Left renal pelvis (tissue), 4 donors: Measurements from ENCODE around the gene CENPX. TPM values are rescaled to one million over a fixed set of nuclear protein-coding genes. Genes with fewer than 3 reads are reported as not detected.
"Not testable (repeated sequence)": the region's sequence is repeated elsewhere in the genome, so short reads cannot be mapped to it uniquely, and the experiment has no call there.

ENCODE experiments used
- DNase-seq, 4 donors: peaks; one replicate each; pipeline ENCODE4 v3.0.0-alpha.2; 2013; ENCODE audit warnings: low read depth in 4 of 4, low spot score in 3 of 4
- polyA plus RNA-seq, 4 donors: library from polyadenylated mRNA; unstranded; fragments of 120-200 nt; gene quantifications; one replicate each; pipeline ENCODE4 v1.2.1, GENCODE V29; 2013; ENCODE audit not compliant: insufficient read length in 4 of 4

CENPX gene
- polyA plus RNA-seq, 4 donors, result 32.0 to 50.3 (median 34.4) TPM

DNA sequence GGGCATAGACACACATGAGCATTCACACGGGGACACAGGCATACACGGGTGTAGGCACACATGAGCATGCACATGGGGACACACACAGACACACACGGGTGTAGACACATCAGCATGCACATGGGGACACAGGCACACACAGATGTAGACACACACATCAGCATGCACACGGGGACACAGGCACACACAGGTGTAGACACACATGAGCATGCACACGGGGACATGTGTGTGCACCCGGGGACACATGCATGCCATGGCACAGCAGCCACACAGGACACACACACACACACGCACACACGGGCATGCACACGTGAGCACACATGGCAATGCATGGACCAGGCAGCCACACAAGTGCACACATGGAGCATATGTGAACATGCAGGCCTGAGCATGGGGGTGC is 20.0 kb upstream of the CENPX start:
- DNase-seq, result no peak

DNA sequence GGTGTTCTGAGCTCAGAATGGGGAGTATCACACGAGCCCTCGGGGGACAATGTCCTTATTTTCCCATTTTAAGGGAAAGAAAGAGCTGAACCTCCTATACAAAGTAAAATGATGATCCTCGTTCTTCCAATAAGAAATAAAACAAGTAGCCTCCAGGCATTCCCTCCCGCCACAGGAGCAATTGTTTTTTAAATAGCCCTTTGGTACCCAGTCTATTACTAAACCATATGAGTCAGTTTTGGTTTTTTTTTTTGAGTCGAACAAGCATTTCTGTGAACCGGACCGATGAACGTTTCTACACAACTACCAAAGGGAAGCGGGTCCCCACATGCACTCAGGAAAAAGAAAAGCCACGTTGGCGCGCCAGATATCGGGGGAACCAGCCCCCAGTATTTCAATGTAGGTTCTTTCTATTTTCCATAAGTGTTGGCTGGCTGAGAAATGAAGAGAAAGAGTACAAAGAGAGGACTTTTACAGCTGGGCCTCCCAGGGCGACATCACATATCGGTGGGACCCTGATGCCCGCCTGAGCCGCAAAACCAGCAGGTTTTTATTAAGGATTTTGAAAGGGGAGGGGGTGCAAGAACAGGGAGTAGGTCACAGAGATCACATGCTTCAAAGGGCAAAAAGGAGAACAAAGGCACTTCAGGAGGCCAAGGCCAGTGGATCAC is 18.6 kb upstream of the CENPX start:
- DNase-seq, result no peak

DNA sequence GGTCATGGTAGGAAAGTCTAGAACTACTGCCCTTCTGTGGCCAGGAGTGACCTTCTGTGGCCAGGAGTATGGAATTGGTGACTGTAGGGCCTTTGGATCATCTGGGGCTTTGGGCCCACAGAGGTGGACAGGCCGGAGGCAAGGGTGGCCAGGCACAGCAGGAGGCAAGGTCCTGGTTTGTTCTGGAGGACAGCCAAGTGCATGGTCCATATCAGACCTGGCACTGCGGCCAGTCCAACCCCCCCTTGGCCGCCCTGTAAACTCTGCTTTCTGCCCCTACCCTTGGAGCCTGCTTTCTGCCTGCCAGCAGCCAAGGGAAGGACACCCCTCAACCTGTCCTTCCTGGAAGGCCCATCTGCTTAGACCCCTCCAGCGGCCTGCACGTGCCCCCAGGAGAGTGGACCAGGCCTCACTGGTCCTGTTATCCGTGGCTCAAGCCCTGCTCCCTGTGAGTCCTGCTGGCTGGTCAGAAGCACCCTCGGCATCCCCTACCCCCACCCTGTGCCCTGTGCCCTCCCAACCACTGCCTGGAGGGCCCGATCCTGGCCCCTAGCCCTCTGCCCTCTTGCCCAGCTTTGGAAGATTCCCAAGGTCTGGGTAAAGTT is 17.1 kb upstream of the CENPX start:
- DNase-seq, result no peak

DNA sequence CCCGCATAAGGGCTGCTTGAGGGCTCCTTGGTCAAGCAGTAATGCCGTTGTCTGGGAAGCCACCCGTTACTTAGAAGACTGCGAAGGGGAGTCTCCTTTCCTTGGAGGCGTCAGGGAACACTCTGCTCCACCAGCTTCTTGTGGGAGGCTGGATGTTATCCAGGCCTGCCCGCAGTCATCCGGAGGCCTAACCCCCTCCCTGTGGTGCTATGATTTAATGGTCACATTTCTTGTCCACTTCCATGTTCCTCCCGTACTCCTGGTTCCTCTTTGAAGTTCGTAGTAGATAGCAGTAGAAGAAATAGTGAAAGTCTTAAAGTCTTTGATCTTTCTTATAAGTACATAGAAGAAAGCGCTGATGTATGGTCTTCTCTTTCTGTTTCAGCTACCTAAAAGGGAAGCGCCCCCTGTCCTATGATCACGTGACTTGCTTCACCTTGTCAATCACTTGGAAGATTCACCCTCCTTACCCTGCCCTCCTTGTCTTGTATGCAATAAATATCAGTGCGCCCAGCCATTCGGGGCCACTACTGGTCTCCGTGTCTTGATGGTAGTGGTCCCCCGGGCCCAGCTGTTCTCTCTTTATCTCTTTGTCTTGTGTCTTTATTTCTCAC is 16.2 kb upstream of the CENPX start:
- DNase-seq, result not testable (repeated sequence)

DNA sequence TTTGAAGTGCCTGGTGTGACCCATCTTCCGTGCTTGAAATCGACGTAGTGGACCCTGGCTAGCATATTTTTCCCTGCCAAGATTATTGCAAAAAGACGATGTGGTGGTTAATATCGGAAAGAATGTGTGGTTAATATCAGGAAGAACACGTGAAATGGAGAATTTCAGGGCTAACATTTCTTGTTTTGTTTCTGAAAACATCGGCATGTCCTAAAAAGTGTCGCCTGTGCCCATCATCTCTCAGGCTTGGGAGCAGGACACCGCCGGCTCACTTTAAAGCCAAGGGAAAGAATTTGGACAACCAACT is 15.2 kb upstream of the CENPX start:
- no peak for DNase-seq

DNA sequence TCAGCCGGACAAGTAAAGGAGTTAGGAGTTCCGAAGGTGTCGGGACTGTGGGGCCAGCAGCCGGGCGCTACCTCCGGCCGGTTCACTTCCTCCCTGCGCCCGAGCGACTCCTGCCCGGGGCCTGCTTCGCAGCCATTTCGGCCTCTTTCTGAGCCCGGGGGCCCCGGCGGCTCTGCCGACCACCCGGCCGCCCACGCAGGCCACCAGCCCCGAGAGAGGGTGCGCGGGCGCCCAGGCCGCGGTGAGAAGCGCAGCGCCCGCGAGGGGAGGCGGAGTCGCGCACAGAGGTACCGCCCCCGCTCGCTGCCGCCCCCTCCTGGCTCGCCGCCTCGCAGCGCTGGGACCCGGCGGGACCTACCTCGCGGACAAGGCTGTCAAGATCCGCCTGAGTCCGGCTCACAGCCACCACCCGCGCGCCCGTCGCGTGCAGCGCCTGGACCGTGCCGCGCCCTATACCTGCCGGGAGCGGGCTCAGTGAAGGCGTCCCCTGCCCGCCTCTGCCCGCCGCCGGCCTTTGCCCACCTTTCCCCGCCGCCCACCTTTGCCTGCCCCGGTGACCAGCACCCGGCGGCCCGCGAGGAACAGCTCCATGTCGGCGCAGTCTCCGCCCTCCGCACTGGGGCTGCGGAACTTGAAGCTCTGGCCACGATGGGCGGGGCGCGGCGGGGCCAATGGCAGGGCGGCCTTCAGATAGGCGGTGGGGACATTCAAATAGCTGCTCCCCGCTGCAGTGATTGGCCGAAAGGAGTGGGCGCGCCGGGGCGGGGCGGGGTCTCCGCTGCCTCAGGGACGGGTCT is 14.6 kb upstream of the CENPX start, which contains the start of gene DCXR:
Gene DCXR, minus strand, starts transcription at position 606 of the 797 bp plus-strand sequence. Its CDS starts 15 bp downstream, at position 591.
- peak; percentile 88 to 91 (median 90) for DNase-seq

DNA sequence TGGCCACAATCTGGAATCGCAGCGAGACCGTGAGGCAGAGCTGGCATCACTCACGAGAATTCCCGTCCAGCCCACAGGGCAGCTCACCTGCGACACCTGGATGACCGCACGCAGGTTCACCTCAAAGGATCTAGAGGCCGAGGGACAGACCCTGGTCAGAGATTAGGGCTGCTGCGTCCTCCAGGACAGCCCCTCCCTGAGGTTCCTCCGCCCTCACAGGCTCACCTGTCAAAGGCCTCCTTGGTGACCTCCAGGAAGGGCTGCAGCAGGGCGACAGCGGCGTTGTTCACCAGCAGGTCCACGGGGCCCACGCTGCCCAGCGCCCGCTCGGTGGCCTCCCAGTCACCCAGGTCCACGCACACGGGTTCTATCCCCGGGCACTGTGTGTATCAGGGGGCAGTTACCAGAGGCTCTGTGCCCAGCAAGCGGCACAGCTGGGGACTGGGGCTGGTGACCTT is 14.0 kb upstream of the CENPX start:
- DNase-seq, result no peak

DNA sequence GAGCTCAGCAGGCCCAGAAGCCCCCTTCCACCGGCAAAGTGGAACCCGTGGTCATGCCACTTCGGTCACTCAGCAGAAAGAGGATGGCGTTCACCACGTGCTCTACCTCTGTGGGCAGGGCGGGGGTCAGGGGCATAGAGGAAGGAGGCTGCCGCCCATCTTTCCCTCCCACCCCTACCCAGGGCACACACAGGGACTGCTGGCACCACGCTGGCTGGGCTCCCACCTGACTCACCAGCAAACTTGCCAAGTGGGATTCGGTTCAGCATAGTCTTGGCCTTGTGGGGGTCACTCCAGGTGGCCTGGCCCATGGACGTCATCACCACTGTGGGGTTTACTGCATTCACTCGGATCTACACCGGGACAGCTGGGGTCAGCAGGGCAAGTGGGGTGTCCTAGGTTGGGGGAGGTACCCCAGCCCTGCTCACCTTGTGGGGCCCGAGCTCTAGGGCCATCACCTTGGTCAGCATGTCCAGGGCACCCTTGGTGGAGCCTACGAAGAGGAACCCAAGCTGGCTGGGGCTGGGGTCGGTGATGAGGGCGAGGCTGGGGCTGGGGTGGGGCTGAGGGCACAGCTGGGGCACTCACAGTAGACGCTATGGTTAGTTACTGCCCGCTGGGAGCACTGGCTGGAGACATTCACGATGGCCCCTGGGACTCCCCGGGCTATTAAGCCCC is 13.4 kb upstream of the CENPX start:
- DNase-seq, result no peak

DNA sequence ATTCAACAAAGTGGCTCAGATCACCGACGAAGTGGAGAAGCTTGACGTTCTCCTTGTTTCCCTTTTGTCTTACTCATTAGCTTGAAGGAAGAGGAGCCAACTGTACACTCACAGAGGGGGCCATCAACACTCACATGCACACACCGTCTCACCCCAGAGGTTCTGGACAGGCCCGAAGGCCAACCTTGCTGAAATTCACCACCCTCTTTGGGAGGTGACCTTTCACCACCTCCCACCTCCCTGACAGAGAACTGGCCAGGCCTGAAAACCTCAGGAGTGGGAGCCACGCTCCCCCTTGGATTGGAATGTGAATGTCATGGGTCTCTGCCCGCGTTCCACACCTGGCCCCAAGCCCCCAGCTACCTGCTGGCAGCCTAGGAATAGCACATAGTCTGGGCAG is 12.8 kb upstream of the CENPX start:
- DNase-seq, result no peak

DNA sequence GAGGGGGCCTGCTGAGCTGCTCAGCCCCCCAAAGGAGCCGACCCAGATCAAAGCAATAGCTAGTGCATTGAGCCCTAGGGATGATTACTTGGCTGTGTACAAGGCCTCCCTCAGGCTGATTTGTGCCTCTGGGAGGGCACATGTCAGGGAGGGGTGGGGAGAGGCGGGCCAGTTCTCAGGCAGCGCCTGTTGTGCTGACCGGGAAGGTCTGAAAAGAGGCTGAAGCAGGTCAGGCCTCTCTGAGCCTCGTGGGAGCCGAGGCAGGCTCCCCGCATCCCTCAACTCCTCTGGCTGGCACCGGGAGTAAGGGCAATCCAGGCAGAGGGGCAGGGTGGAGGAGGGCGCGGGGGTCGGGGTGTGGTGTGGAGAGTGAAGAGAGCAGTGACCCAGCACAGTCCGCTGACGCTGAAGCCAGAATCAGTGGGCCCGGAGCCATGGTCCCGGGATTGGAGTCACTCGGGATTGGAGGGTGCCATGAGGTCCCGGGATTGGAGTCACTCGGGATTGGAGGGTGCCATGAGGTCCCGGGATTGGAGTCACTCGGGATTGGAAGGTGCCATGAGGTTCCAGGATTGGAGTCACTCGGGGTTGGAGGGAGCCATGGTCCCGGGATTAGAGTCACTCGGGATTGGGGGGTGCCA is 11.8 kb upstream of the CENPX start:
- DNase-seq, result no peak

DNA sequence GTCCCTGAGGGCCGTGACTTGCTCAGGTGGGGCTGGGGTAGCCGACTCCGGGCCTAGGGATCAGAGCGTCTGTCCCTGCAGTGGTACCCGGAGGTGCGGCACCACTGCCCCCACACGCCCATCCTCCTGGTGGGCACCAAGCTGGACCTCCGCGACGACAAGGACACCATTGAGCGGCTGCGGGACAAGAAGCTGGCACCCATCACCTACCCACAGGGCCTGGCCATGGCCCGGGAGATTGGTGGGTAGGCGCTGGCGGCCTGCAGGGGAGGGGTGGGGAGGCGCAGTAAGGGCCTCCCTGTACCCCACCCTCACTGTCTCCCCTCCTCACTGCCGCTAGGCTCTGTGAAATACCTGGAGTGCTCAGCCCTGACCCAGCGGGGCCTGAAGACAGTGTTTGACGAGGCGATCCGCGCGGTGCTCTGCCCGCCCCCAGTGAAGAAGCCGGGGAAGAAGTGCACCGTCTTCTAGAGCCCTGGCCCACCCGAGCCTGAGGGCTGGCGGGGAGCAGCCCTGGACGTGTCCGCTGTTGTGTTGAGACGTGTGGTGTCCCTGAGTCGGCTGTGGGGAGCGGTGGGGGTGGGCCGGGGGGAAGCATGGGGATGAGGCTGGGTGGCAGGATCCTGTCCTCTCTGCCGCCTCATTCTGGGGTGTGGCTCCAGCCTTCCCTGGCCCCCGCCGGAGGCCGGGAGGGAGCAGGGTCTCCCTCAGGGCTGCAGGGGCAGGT is 10.8 kb upstream of the CENPX start:
- no peak for DNase-seq

DNA sequence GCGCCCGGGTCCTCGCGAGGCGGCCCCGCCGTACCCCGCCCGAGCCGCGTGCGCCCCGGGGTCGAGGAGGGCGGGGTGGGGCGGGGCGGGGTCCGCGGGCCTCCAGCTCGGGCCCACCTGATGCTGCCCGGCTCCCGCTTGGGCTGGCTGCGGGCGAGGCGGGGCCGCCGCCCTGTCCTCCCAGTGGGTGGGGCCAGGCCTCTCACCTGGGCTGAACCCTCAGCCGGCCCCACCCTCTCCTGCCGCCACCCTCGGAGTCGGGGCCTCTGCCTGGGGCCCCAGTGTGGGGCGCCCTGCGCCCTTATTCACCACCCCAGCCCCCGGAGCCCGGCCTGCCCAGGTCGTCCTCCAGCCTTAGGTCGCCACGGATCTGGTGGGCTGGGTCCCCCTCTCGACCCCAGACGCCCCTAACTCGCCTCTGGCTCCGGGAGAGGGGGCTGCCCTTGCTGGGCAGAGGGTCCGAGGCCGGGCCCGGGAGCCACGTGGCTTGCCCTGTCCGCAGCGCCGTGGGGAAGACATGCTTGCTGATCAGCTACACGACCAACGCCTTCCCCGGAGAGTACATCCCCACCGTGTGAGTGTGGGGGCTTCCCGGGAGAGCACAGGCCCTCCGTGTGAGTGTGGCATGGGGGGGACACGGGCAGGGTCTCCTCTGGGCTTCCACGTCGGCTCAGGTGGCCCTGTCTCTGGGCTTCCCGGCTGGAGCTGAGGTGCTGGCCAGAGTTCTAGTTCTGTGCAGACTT is 9.4 kb upstream of the CENPX start:
- no peak for DNase-seq

DNA sequence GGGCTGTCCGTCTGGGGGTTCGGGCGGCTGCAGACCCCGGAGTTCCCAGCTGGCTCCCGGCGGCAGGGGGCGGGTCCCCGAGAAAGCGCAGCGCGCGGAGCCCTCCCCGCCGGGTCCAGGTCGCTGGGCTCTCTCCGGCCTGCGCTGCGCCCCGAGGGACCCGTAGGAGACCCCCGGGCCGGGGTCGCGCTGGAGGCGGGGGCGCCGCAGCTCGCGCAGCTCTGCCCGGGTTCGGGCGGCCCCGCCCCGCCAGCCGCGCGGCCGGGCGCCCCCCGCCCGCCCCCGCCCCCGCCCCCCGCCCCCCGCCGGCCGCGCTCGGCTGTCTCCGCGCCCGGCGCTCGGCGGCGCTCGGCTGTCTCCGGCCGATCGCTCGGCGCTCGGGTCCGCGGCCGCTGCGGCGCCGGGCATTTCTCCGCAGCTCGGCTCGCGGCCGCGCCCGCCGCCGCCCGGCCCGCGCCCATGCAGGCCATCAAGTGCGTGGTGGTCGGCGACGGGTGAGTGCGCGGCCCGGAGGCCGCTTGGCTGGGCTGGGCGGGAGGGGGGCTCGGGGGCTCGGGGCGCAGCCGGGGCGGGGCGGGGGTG is 8.7 kb upstream of the CENPX start, which contains the start of gene RAC3:
Gene RAC3, plus strand, starts transcription at position 376 of the 582 bp plus-strand sequence. Its CDS starts 84 bp downstream, at position 460.
- no peak for DNase-seq

DNA sequence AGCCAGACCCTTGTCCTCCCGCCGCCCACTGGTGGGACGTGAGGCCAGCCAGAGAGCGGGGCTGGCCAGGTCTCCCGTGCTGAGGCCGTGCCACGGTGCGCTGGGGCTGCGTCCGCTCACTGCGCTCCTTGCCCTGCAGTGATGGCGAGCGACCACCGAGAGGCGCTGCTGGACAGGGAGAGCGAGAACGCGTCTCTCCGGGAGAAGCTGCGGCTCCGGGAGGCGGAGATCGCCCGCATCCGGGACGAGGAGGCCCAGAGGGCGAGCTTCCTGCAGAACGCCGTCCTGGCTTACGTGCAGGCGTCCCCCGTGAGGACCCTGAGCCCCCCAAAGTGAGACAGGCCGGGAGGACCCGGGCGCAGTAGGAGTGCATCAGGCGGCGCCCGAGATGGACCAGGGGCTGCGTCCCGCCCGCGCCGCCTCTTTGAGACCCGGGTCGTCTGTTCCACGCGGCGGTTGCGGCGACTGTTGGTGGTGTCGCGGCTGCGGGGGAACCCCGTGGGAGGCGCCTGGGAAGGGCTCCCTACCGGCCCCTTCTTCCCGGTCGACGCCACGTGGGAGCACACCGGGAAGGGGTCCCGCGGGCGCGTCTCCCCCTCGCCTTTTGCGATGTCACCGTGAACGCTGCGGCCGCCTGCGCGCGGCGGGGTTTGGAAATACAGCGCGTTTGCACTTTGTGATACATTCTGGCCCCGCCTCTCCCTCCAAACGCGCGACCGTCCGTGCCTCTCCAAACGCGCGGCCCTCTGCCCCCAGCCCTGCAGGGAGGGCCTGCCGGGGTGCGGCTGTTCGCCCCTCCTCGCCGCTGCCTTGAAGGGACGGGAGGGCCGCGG is 8.0 kb upstream of the CENPX start:
- no peak for DNase-seq

DNA sequence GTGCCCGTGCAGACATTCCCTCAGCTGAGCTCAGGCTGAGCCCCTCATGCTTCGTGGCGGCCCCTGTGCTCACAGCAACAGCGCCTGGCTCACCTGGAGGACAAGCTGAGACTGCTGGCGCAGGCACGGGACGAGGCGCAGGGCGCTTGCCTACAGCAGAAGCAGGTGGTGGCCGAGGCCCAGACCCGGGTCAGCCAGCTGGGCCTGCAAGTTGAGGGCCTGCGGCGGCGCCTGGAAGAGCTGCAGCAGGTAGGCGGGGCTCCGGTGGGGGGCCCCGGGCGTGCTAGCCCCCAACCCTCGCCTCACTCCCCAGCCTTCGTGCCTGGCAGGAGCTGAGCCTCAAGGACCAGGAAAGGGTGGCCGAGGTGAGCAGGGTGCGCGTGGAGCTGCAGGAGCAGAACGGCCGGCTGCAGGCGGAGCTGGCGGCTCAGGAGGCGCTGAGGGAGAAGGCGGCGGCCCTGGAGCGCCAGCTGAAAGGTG is 7.4 kb upstream of the CENPX start:
- no peak for DNase-seq

DNA sequence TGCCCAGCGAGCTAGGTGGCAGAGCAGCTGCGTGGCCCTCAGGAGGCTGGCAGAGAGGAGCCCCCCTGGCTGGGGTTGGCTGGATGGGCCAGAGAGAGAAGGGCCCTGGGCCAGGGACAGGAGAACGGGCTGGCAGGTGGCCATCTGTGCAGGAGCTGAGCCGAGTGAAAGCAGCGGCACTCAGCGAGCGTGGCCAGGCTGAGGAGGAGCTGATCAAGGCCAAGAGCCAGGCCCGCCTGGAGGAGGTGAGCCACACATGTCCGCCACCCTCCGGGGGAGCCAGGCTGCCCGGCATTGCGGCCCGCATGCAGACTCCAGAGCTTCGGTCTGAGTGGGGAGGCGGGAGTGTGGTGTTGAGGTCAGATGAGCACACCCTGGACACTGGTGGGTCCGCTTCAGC is 6.7 kb upstream of the CENPX start:
- no peak for DNase-seq

DNA sequence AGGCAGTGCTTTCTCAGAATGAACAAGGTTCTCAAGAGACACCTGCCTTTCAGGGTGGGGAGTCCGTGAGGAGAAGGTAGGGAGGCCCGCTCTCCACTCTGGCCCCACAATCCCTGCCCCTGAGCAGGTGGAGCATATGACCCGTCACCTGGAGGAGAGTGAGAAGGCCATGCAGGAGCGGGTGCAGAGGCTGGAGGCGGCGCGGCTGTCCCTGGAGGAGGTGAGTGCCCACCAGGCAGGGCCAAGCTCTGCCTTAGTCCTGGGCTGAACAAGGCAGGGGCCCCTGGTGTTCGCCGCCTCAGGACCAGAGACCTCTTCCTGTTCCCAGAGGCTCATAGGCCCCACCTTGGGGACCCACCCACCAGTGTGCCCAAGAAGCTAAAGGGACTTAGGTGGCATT is 6.3 kb upstream of the CENPX start:
- DNase-seq, result no peak
